PC-9 (cell line): Measurements from ENCODE around the gene SPANXC. TPM values are rescaled to one million over a fixed set of nuclear protein-coding genes. Genes with fewer than 3 reads are reported as not detected.

Experiments used
- BruUV-seq: library from RNA; stranded (reverse); fragments of 400-500 nt; replicated peaks from 2 replicates; lab custom pipeline; 2021; lab: Mats Ljungman, UMichigan
- CTCF ChIA-PET: fragments of 300-600 bp; sonication (Branson Sonifier 250); formaldehyde crosslinking; loops from one replicate; lab custom pipeline; 2022; ENCODE audit warnings: antibody characterized with exemption; lab: Charles Lee
- POLR2A ChIA-PET: fragments of 300-600 bp; sonication (Branson Sonifier 250); formaldehyde crosslinking; loops from one replicate; lab custom pipeline; 2022; ENCODE audit warnings: antibody characterized with exemption; ENCODE audit not compliant: unreplicated experiment; lab: Charles Lee
- DNase-seq, 2 experiments: peaks; one replicate each; pipeline versions ENCODE4 v3.0.0 to v3.0.0-alpha.2; 2015 to 2022; ENCODE audit warnings: mixed read lengths in 1 of 2
- H2AFZ ChIP-seq: fragments of 200-600 bp; sonication (generic); 2 replicates; pipeline ENCODE4 v1.8.1; 2017; ENCODE audit warnings: antibody characterized with exemption
- H3F3A ChIP-seq: fragments of 200-600 bp; sonication (generic); 2 replicates; pipeline ENCODE4 v1.8.1; 2017; ENCODE audit warnings: antibody characterized with exemption, mild to moderate bottlenecking, low read depth; ENCODE audit not compliant: insufficient read depth
- H3K27ac ChIP-seq: fragments of 200-600 bp; sonication (generic); 2 replicates; pipeline ENCODE4 v1.6.1; 2016; ENCODE audit warnings: mixed run types
- H3K27me3 ChIP-seq: fragments of 200-600 bp; sonication (generic); 2 replicates; pipeline ENCODE4 v1.6.1; 2016; ENCODE audit warnings: low read depth, mixed run types; ENCODE audit not compliant: insufficient read depth
- H3K36me3 ChIP-seq: fragments of 200-600 bp; sonication (generic); 2 replicates; pipeline ENCODE4 v1.6.1; 2016; ENCODE audit warnings: low read depth, mixed run types
- H3K4me1 ChIP-seq: fragments of 200-600 bp; sonication (generic); replicated peaks from 2 replicates; pipeline ENCODE4 v1.6.1; 2016; ENCODE audit warnings: mixed run types; ENCODE audit not compliant: insufficient read depth
- H3K4me2 ChIP-seq: fragments of 200-600 bp; sonication (generic); 2 replicates; pipeline ENCODE4 v1.6.1; 2017; ENCODE audit warnings: mixed run types
- H3K4me3 ChIP-seq: fragments of 200-600 bp; sonication (generic); 2 replicates; pipeline ENCODE4 v1.6.1; 2016; ENCODE audit warnings: mixed run types
- H3K79me2 ChIP-seq: fragments of 200-600 bp; sonication (generic); 2 replicates; pipeline ENCODE4 v1.6.1; 2017; ENCODE audit warnings: low read depth, mixed run types
- H3K9me2 ChIP-seq: fragments of 200-600 bp; sonication (generic); 2 replicates; pipeline ENCODE4 v1.8.1; 2017; ENCODE audit warnings: mild to moderate bottlenecking; ENCODE audit not compliant: insufficient read depth
- H3K9me3 ChIP-seq: fragments of 200-600 bp; sonication (generic); 2 replicates; pipeline ENCODE4 v1.8.1; 2016; ENCODE audit warnings: low read depth; ENCODE audit not compliant: insufficient read depth
- H4K20me1 ChIP-seq: fragments of 200-600 bp; sonication (generic); 2 replicates; pipeline ENCODE4 v1.8.1; 2017; ENCODE audit not compliant: insufficient read depth
- CTCF ChIP-seq: fragments of 200-600 bp; sonication (generic); conservative IDR thresholded peaks from 2 replicates; pipeline ENCODE4 v1.6.1; 2017; ENCODE audit warnings: mixed run types, antibody characterized with exemption, mild to moderate bottlenecking, moderate library complexity
- EZH2 ChIP-seq: fragments of 200-600 bp; sonication (generic); IDR thresholded peaks from 2 replicates; pipeline ENCODE4 v1.8.0; 2017; ENCODE audit warnings: antibody characterized with exemption, low read depth
- intact Hi-C: fragments of 100-400 bp; cut with micrococcal nuclease; formaldehyde crosslinking; loops from one replicate; pipeline ENCODE4 v1.10.0; 2022; ENCODE audit not compliant: unreplicated experiment
- total RNA-seq: library from RNA; stranded (reverse); gene quantifications from 2 replicates; pipeline ENCODE4 v1.2.3, GENCODE V29; 2021

Gene SPANXC
- total RNA-seq, 1 experiment from 2014 or later = 13.5 TPM

DNA sequence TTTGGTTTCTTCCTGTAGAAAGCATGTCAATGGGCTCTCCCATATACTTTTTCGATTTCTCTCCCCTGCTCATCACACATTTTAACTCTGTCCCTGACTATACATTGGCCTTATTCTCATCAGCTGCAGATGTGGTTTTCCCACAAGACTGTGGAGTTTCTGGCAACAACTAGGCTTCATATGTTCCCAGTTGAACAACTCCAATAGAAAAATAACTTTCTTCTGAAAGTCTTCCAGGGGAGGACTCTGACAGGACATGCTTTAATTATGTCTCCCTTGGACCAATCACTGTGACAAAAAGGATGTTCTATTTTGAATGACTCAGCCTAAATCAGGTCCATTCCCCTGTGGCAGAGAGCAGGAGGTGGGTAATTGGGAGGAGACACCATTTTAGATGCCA lies 28.1 kb downstream of the SPANXC start:
- ChIA-PET POLR2A (no interaction called here), CTCF (no interaction called here)
- no peak for DNase-seq
- no peak for TF ChIP-seq EZH2
- TF ChIP-seq CTCF = no peak
- Histone ChIP-seq H3K36me3 (no peaks in the 10 kb centered on the region), H3K9me3 (no peaks in the 10 kb centered on the region), H3K27me3 (no peaks in the 10 kb centered on the region), H2AFZ (no peak overlapping the region), H3F3A (no peaks in the 10 kb centered on the region), H3K9me2 (no peaks in the 10 kb centered on the region; the same call in 1 of the 2 replicates), H3K4me2 (no peak overlapping the region), H3K4me1 (no peaks in the 10 kb centered on the region), H3K4me3 (no peak overlapping the region), H4K20me1 (no peaks in the 10 kb centered on the region), H3K79me2 (no peaks in the 10 kb centered on the region), H3K27ac (no peak overlapping the region)
- BruUV-seq = no TSS peak
- intact Hi-C loops = no loop called here

DNA sequence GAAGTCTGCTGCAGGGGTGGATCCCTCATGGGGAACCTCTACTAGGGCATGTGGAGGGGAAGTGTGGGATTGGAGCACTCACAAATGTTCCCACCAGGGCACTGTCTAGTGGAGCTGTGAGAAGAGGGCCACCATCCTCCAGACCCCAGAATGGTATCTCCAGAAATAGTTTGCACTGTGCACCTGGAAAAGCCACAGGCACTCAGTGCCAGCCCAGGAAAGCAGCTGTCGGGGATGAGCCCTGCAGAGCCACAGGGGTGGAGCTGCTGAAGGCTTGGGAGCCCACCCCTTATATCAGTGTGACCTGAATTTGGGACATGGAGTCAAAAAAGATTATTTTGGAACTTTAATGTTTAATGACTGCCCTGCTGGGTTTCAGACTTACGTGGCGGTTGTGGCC lies 40.4 kb downstream of the SPANXC start:
- ChIA-PET CTCF (no interaction called here), POLR2A (no interaction called here)
- no peaks in the 10 kb centered on the region for H3K27me3 ChIP-seq
- H3K27ac ChIP-seq = no peak overlapping the region
- H3K4me2 ChIP-seq = no peak overlapping the region
- no peak for DNase-seq
- no peaks in the 10 kb centered on the region for H3K36me3 ChIP-seq
- TF ChIP-seq EZH2 (no peak), CTCF (no peak)
- H3K9me2 ChIP-seq = no peaks in the 10 kb centered on the region
- H3K79me2 ChIP-seq = no peaks in the 10 kb centered on the region
- intact Hi-C loops = no loop called here
- no peaks in the 10 kb centered on the region for H3F3A ChIP-seq
- no TSS peak for BruUV-seq
- no peaks in the 10 kb centered on the region for H4K20me1 ChIP-seq
- no peak overlapping the region for H2AFZ ChIP-seq
- H3K4me3 ChIP-seq = no peak overlapping the region
- no peaks in the 10 kb centered on the region for H3K4me1 ChIP-seq
- no peaks in the 10 kb centered on the region for H3K9me3 ChIP-seq

Other genes with a start within 250 kb of the SPANXC start
- 24.3 and 31.4 TPM in 2 replicates for gene SPANXB1, start 239.9 kb downstream of the SPANXC start, total RNA-seq
- 42.4 and 49.5 TPM in 2 replicates for gene LDOC1, start 65.4 kb downstream of the SPANXC start, total RNA-seq